Esophagus muscularis mucosa (tissue), 4 donors: Measurements from ENCODE around the gene SUPT3H. TPM values are rescaled to one million over a fixed set of nuclear protein-coding genes. Genes with fewer than 3 reads are reported as not detected.

Source experiments
- DNase-seq: peaks from one replicate; pipeline ENCODE4 v3.0.0-alpha.2; 2017; ENCODE audit errors: extremely low spot score
- H3K27ac ChIP-seq, 4 donors: fragments of 200-600 bp; sonication (generic); replicated peaks in 1 of 4; 1 replicate in 3 of 4; 2 replicates in 1 of 4; pipeline ENCODE4 v1.5.1; 2016 to 2019; ENCODE audit warnings: mild to moderate bottlenecking in 1 of 4
- H3K27me3 ChIP-seq, 4 donors: fragments of 200-600 bp; sonication (generic); one replicate each; pipeline versions ENCODE4 v1.5.1 to v1.6.0; 2016 to 2019
- H3K36me3 ChIP-seq, 4 donors: fragments of 200-600 bp; sonication (generic); one replicate each; pipeline ENCODE4 v1.5.1; 2016 to 2019
- H3K4me1 ChIP-seq, 4 donors: fragments of 200-600 bp; sonication (generic); one replicate each; pipeline ENCODE4 v1.5.1; 2016 to 2019
- H3K4me3 ChIP-seq, 4 donors: fragments of 200-600 bp; sonication (generic); 1 replicate in 2 of 4; 2 replicates in 2 of 4; pipeline ENCODE4 v1.5.1; 2016 to 2019; ENCODE audit warnings: mild to moderate bottlenecking in 4 of 4, moderate library complexity in 1 of 4
- H3K9me3 ChIP-seq, 4 donors: fragments of 200-600 bp; sonication (generic); 1 replicate in 3 of 4; 2 replicates in 1 of 4; pipeline ENCODE4 v1.5.1; 2016 to 2019
- CTCF ChIP-seq, 3 experiments: fragments of 200-600 bp in 2 of 3; fragments of 450-650 bp in 1 of 3; sonication (generic) in 2 of 3; IDR thresholded peaks; one replicate each; pipeline ENCODE4 v1.5.1; 2017 to 2019; ENCODE audit warnings: antibody characterized with exemption in 3 of 3, mild to moderate bottlenecking in 2 of 3, moderate library complexity in 1 of 3
- EP300 ChIP-seq: sonication (generic); formaldehyde crosslinking; IDR thresholded peaks from one replicate; pipeline ENCODE4 v1.6.1; 2017; ENCODE audit warnings: antibody characterized with exemption
- POLR2A ChIP-seq: fragments of 450-650 bp; IDR thresholded peaks from one replicate; pipeline ENCODE4 v1.6.1; 2017; ENCODE audit warnings: antibody characterized with exemption, moderate library complexity, mild to moderate bottlenecking, low read depth
- POLR2AphosphoS5 ChIP-seq, 2 donors: sonication (generic); formaldehyde crosslinking; IDR thresholded peaks; one replicate each; pipeline ENCODE4 v1.6.1; 2017; ENCODE audit warnings: antibody characterized with exemption in 2 of 2
- WGBS: methylation state at CpG from one replicate; pipeline ENCODE4 v1.1.5; 2018; 5-methylcytosine and 5-hydroxymethylcytosine counted together
- intact Hi-C: fragments of 100-400 bp; cut with DNase I; formaldehyde crosslinking; loops from one replicate; pipeline ENCODE4 v1.15.1; 2023
- total RNA-seq, 4 donors: library from RNA; depleted of rRNA; stranded (reverse); fragments of >200 nt; gene quantifications; one replicate each; pipeline versions ENCODE4 v1.1.0 to v1.2.1, GENCODE V29; 2016

The SUPT3H gene
- total RNA-seq, 4 donors from 2014 or later = 5.1 to 13.3 (median 9.9) TPM

GRCh38 chr6:45036103-45036502, 341.6 kb downstream of the SUPT3H start:
- H3K4me1 ChIP-seq = no peaks in the 10 kb centered on the region
- intact Hi-C loops = no loop called here
- 93% methylated on average over 3 of the region's 3 CpGs for WGBS
- no peak overlapping the region for H3K4me3 ChIP-seq
- no peak overlapping the region for H3K27ac ChIP-seq
- H3K27me3 ChIP-seq = no peaks in the 10 kb centered on the region
- no peaks in the 10 kb centered on the region for H3K9me3 ChIP-seq
- H3K36me3 ChIP-seq = no peaks in the 10 kb centered on the region
- TF ChIP-seq POLR2A (no peak), EP300 (no peak), CTCF (IDR thresholded peaks at IDR 0.05) (no peak), POLR2AphosphoS5 (IDR thresholded peaks at IDR 0.05) (no peak)
- no peak for DNase-seq

- WGBS = 90% methylated on average over 2 of the region's 2 CpGs
- no peaks in the 10 kb centered on the region for H3K27me3 ChIP-seq
- peaks cover 0 to 6% (median 2%) of the 10 kb centered on the region in 4 donors for H3K9me3 ChIP-seq
- no peak overlapping the region for H3K27ac ChIP-seq
- intact Hi-C loops = no loop called here
- H3K4me1 ChIP-seq = no peaks in the 10 kb centered on the region
- no peaks in the 10 kb centered on the region for H3K36me3 ChIP-seq
- no peak for DNase-seq
- no peak for TF ChIP-seq POLR2A
- no peak for TF ChIP-seq POLR2AphosphoS5 (IDR thresholded peaks at IDR 0.05)
- TF ChIP-seq EP300 = no peak
- TF ChIP-seq CTCF (IDR thresholded peaks at IDR 0.05) = no peak
- H3K4me3 ChIP-seq = no peak overlapping the region
Measured at GRCh38 chr6:45032426-45032825, 345.3 kb downstream of the SUPT3H start.

GRCh38 chr6:45031601-45032000, 346.1 kb downstream of the SUPT3H start:
- peaks cover 0 to 14% (median 2%) of the 10 kb centered on the region in 4 donors for H3K9me3 ChIP-seq
- 90% methylated on average over 1 of the region's 1 CpG for WGBS
- H3K27me3 ChIP-seq = no peaks in the 10 kb centered on the region
- intact Hi-C loops = no loop called here
- no peak for TF ChIP-seq POLR2AphosphoS5 (IDR thresholded peaks at IDR 0.05)
- TF ChIP-seq POLR2A = no peak
- TF ChIP-seq EP300 = no peak
- TF ChIP-seq CTCF (IDR thresholded peaks at IDR 0.05) = no peak
- H3K27ac ChIP-seq = no peak overlapping the region
- no peak overlapping the region for H3K4me3 ChIP-seq
- no peaks in the 10 kb centered on the region for H3K4me1 ChIP-seq
- no peak for DNase-seq
- no peaks in the 10 kb centered on the region for H3K36me3 ChIP-seq

- peaks cover 0 to 14% (median 2%) of the 10 kb centered on the region in 4 donors for H3K9me3 ChIP-seq
Measured at GRCh38 chr6:45027126-45027525, 350.6 kb downstream of the SUPT3H start.

More at GRCh38 chr6:45027126-45027525, 350.6 kb downstream of the SUPT3H start:
- Histone ChIP-seq H3K4me3 (no peak overlapping the region), H3K27ac (no peak overlapping the region), H3K36me3 (no peaks in the 10 kb centered on the region), H3K4me1 (no peaks in the 10 kb centered on the region), H3K27me3 (no peaks in the 10 kb centered on the region)
- intact Hi-C loops = no loop called here
- TF ChIP-seq POLR2A = no peak
- no peak for TF ChIP-seq CTCF (IDR thresholded peaks at IDR 0.05)
- TF ChIP-seq POLR2AphosphoS5 (IDR thresholded peaks at IDR 0.05) = no peak
- TF ChIP-seq EP300 = no peak
- no peak for DNase-seq
- 85% methylated on average over 4 of the region's 4 CpGs for WGBS
